ENCODE results near the gene NPIPA7.
"Not testable (repeated sequence)": the region's sequence is repeated elsewhere in the genome, so short reads cannot be mapped to it uniquely, and the experiment has no call there.

The NPIPA7 gene

DNA sequence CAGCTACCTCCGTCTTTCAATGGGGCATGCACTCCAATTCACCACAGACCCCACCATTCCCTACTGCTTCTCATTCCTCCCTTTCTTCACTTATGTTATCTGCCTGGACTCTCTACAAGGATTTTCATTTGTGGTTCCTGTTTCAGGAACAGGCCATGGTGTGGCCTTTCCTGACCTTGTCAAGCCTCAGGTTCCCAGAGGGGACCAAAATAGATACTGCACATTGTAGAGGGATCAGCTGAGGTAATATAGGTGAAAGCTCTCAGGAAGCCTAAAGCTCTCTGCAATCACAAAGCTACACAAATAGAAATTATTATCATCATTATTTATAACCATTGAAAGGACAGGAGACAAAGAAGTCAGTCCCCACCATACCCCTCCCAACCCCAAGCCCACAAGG lies 41.6 kb downstream of the NPIPA7 start:
- DNase-seq: not testable (repeated sequence)

DNA sequence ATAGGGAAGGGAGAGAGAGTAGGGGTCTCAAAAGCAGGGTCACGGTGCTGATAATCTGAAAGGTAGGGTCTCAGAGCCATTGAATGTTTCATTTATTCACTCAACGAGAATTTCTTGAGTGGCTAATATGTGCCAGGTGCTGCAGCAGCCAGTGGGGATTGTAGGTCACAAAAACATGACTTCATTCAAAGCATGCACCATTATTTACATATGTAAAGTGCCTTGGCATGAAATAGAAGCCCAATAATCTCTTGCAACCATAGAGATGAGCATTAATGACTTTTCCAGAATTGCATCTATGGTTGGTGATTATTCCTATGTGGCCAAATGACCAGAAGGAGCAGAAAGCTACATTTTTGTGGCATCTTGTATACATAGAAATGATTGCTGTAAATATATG lies 46.2 kb downstream of the NPIPA7 start:
- not testable (repeated sequence) for DNase-seq

DNA sequence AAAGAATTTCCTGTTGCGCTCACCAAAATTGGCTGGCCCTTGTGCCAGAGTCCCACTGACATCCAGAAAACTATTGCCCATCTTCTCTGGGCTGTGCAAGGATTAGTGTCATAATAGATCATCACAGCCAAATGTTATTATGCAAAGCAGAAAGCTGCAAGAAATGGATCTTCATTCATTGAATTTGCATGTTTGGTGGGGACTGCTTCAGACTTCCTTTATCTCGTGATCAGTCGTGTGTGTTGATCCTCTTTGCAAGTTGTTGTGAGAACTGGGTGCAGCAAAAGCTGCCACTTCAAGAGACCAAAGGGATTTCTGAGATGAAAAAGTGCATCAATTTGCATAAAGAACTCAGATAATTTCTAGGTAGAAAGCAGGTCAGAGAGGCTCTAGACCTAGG lies 52.2 kb downstream of the NPIPA7 start:
- not testable (repeated sequence) for DNase-seq

DNA sequence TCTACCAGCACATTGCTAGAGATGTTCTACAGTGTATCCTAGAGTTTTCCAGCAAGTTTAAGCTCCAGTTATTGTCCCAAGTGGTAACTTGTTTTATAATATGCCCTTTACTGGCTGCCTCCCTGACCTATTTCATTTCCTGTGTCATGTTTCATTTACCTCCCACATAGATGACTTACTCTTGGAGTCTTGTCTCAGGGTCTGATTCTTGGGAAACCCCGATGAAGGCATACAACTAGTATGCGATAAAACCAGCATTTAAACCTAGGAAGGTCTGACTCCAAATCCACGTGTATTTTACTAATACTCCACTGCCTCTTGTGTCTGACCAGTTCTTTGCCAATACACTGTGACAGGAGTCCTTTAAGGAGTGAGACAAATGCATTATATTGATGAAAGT lies 55.8 kb downstream of the NPIPA7 start:
- DNase-seq: not testable (repeated sequence)

DNA sequence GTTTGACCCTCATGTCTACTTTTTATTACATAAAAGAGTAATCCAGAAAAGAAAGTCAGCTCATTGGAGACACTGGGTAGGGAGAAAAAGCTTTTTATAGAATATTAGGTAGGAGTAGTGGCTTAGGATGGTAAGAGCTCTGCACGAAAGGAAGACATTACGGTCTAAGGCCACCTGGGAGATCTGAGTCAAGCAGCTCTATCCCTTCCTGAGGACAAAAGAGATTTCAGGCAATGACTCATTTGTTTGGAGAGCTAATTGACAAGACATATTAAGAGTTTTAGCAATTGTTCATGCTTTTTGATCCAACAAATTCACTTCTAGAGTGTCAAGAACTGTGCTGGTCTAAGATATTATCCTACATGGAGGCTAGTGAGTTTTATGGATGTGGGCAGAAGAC lies 62.5 kb downstream of the NPIPA7 start:
- DNase-seq: not testable (repeated sequence)
